ENCODE results near the gene N4BP3. TPM values are rescaled to one million over a fixed set of nuclear protein-coding genes. Genes with fewer than 3 reads are reported as not detected.

The N4BP3 gene
- total RNA-seq, 1 experiment from 2014 or later: 46.2 TPM

DNA sequence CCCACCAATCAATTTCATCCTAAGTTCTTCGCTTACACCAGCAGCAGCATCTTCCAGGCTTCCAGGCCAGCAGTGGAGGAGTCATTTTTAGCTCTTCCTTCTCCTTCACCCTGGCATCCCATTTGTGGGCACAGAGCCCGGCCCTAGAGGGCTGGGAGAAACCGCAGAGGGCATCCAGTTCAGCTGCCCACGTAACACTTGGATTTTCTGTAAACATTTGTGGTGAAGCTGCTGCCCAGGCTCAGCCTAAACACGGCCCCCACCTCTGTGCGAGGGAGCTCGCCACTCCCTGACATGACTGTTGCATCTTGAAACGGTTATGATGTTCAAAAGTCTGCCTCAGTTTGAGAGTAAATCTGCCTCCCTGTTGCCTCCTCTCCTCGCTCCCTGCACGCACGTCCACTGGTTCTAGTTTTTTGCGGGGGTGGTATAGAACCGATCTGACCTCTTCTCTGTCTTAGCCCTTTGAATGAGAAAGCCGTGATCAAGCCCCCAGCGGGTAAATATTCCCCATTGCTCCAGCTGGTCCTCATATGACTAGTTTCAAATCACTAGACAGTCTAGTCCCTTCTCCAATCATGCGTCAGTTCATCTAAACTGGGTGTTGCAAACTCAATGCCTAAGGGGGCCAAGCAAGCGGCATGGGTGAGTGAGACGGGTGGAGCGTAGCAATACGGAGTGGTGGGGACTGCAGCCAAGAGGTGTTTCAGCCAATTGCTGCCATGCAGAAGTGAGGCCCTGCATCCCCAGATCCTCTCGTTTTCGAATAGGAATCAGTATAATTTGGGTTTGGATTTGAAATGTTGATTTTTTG is 34.9 kb upstream of the N4BP3 start:
- TF ChIP-seq AR (CRISPR knock-in tag; IDR thresholded peaks at IDR 0.05): no peak
- no peak for TF ChIP-seq RORB (CRISPR knock-in tag; IDR thresholded peaks at IDR 0.05)
- TF ChIP-seq ZNF121 (CRISPR knock-in tag; IDR thresholded peaks at IDR 0.05): no peak
- TF ChIP-seq FOXJ3 (CRISPR knock-in tag; IDR thresholded peaks at IDR 0.05; ENCODE audit: borderline replicate concordance): no peak
- TF ChIP-seq CREM (CRISPR knock-in tag; IDR thresholded peaks at IDR 0.05): no peak
- TF ChIP-seq NR2C2 (CRISPR knock-in tag; IDR thresholded peaks at IDR 0.05): no peak
- TF ChIP-seq, protein P1, sequence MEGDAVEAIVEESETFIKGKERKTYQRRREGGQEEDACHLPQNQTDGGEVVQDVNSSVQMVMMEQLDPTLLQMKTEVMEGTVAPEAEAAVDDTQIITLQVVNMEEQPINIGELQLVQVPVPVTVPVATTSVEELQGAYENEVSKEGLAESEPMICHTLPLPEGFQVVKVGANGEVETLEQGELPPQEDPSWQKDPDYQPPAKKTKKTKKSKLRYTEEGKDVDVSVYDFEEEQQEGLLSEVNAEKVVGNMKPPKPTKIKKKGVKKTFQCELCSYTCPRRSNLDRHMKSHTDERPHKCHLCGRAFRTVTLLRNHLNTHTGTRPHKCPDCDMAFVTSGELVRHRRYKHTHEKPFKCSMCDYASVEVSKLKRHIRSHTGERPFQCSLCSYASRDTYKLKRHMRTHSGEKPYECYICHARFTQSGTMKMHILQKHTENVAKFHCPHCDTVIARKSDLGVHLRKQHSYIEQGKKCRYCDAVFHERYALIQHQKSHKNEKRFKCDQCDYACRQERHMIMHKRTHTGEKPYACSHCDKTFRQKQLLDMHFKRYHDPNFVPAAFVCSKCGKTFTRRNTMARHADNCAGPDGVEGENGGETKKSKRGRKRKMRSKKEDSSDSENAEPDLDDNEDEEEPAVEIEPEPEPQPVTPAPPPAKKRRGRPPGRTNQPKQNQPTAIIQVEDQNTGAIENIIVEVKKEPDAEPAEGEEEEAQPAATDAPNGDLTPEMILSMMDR (IDR thresholded peaks at IDR 0.05): no peak
- no peak for TF ChIP-seq ZNF423 (CRISPR knock-in tag; IDR thresholded peaks at IDR 0.05)
- TF ChIP-seq NFYB (CRISPR knock-in tag; conservative IDR thresholded peaks at IDR 0.05; ENCODE audit: low read depth): no peak
- TF ChIP-seq, protein P2, sequence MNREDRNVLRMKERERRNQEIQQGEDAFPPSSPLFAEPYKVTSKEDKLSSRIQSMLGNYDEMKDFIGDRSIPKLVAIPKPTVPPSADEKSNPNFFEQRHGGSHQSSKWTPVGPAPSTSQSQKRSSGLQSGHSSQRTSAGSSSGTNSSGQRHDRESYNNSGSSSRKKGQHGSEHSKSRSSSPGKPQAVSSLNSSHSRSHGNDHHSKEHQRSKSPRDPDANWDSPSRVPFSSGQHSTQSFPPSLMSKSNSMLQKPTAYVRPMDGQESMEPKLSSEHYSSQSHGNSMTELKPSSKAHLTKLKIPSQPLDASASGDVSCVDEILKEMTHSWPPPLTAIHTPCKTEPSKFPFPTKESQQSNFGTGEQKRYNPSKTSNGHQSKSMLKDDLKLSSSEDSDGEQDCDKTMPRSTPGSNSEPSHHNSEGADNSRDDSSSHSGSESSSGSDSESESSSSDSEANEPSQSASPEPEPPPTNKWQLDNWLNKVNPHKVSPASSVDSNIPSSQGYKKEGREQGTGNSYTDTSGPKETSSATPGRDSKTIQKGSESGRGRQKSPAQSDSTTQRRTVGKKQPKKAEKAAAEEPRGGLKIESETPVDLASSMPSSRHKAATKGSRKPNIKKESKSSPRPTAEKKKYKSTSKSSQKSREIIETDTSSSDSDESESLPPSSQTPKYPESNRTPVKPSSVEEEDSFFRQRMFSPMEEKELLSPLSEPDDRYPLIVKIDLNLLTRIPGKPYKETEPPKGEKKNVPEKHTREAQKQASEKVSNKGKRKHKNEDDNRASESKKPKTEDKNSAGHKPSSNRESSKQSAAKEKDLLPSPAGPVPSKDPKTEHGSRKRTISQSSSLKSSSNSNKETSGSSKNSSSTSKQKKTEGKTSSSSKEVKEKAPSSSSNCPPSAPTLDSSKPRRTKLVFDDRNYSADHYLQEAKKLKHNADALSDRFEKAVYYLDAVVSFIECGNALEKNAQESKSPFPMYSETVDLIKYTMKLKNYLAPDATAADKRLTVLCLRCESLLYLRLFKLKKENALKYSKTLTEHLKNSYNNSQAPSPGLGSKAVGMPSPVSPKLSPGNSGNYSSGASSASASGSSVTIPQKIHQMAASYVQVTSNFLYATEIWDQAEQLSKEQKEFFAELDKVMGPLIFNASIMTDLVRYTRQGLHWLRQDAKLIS (CRISPR knock-in tag; IDR thresholded peaks at IDR 0.05; ENCODE audit: borderline replicate concordance): no peak
- no peak for TF ChIP-seq EMX1 (CRISPR knock-in tag; IDR thresholded peaks at IDR 0.05)
- TF ChIP-seq, protein P3, sequence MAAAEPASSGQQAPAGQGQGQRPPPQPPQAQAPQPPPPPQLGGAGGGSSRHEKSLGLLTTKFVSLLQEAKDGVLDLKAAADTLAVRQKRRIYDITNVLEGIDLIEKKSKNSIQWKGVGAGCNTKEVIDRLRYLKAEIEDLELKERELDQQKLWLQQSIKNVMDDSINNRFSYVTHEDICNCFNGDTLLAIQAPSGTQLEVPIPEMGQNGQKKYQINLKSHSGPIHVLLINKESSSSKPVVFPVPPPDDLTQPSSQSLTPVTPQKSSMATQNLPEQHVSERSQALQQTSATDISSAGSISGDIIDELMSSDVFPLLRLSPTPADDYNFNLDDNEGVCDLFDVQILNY (CRISPR knock-in tag; IDR thresholded peaks at IDR 0.05): no peak
- TF ChIP-seq IRF1 (CRISPR knock-in tag; IDR thresholded peaks at IDR 0.05): no peak
- no peak for TF ChIP-seq PREB (CRISPR knock-in tag; IDR thresholded peaks at IDR 0.05; ENCODE audit: borderline replicate concordance)
- TF ChIP-seq SP1 (CRISPR knock-in tag; conservative IDR thresholded peaks at IDR 0.05): no peak
- no peak for TF ChIP-seq IRF2 (CRISPR knock-in tag; IDR thresholded peaks at IDR 0.05; ENCODE audit: borderline replicate concordance, low read depth)
- no peak for TF ChIP-seq ZNF138 (CRISPR knock-in tag; conservative IDR thresholded peaks at IDR 0.05)
- no peak for TF ChIP-seq GABPB1 (CRISPR knock-in tag; IDR thresholded peaks at IDR 0.05)
- no peak for TF ChIP-seq FOXP1 (CRISPR knock-in tag; IDR thresholded peaks at IDR 0.05; ENCODE audit: borderline replicate concordance)
- Mint-ChIP-seq H3K27me3 (ENCODE audit: low read depth) (peaks cover 15% of the 10 kb centered on the region), H3K36me3 (no peaks in the 10 kb centered on the region), H3K27ac (peak overlapping the region; percentile 20; the same call in 1 of the 2 replicates), H3K9me3 (no peaks in the 10 kb centered on the region), H3K4me1 (peaks cover 29% of the 10 kb centered on the region), H3K4me3 (no peak overlapping the region)
- ChIA-PET CTCF (interaction anchor here (0.8 to 8.9 kb wide), 12 partner anchors 11 to 126 kb away, joined by 3 to 138 read pairs (median 4); partner anchors contain the start of genes HNRNPAB and NHP2), POLR2A (interaction anchor here (1.0 to 1.4 kb wide), 4 partner anchors 35 to 126 kb away, joined by 3 to 6 read pairs (median 4); partner anchors contain the start of genes HNRNPAB and N4BP3)
- DNase-seq (ENCODE audit: low spot score) (no peak), ATAC-seq (no peak)

Data from WTC11 (cell line).